GM23338 (cell line): ENCODE data around the gene PA2G4.

Experiments
- CTCF ChIP-seq, 2 experiments: fragments of 200-600 bp in 1 of 2; sonication (generic) in 1 of 2; conservative IDR thresholded peaks; 2 replicates each; pipeline versions ENCODE4 v1.5.1 to v1.6.1; 2016 to 2017; ENCODE audit warnings: antibody characterized with exemption in 2 of 2, low read depth in 2 of 2, mild to moderate bottlenecking in 2 of 2, moderate library complexity in 1 of 2
- ETS1 ChIP-seq: IDR thresholded peaks from 2 replicates; pipeline ENCODE4 v1.6.1; 2016; ENCODE audit warnings: antibody characterized with exemption
- EZH2 ChIP-seq: fragments of 200-600 bp; sonication (generic); IDR thresholded peaks from one replicate; pipeline ENCODE4 v1.8.0; 2017; ENCODE audit warnings: antibody characterized with exemption, mild to moderate bottlenecking, low read depth; ENCODE audit not compliant: unreplicated experiment
- EZH2phosphoT487 ChIP-seq: fragments of 200-600 bp; sonication (generic); IDR thresholded peaks from one replicate; pipeline ENCODE4 v1.8.1; 2018; ENCODE audit warnings: antibody characterized with exemption; ENCODE audit not compliant: unreplicated experiment
- POLR2AphosphoS5 ChIP-seq: IDR thresholded peaks from 2 replicates; pipeline ENCODE4 v1.6.1; 2016; ENCODE audit warnings: antibody characterized with exemption, low read depth
- REST ChIP-seq: IDR thresholded peaks from one replicate; pipeline ENCODE4 v1.6.1; 2018; ENCODE audit warnings: antibody characterized with exemption; ENCODE audit not compliant: unreplicated experiment
- ZNF462 ChIP-seq: fragments of 250-450 bp; sonication (Bioruptor Pico); IDR thresholded peaks from 2 replicates; pipeline ENCODE4 v1.5.0; 2020; ENCODE audit warnings: mild to moderate bottlenecking, moderate library complexity

- no peak for TF ChIP-seq CTCF (conservative IDR thresholded peaks at IDR 0.05; ENCODE audit: low read depth in 2 of 2)
- TF ChIP-seq EZH2phosphoT487, result no peak
- no peak for TF ChIP-seq REST
- TF ChIP-seq POLR2AphosphoS5, result no peak
- no peak for TF ChIP-seq ZNF462 (CRISPR knock-in tag)
- TF ChIP-seq EZH2, result no peak
- no peak for TF ChIP-seq ETS1
These were observed 18.3 kb upstream of the PA2G4 start for GRCh38 chr12:56086096-56086495.
